Right lobe of liver (tissue), 4 donors: ENCODE results near the gene B4GALT1.

Source experiments
- POLR2A ChIP-seq: fragments of 450-650 bp; IDR thresholded peaks from one replicate; pipeline ENCODE4 v1.6.1; 2017; ENCODE audit warnings: antibody characterized with exemption, mild to moderate bottlenecking
- TF ChIP-seq, protein P1 (sequence below), 4 donors: fragments of 200-600 bp in 3 of 4; fragments of 450-650 bp in 1 of 4; IDR thresholded peaks; one replicate each; pipeline versions ENCODE4 v1.5.1 to v1.8.0; 2016 to 2022; ENCODE audit warnings: antibody characterized with exemption in 4 of 4, mild to moderate bottlenecking in 2 of 4
- donor health status: DM: no; HTN: no; CAD: no.
- donor health status: DM: no; HTN: no; CAD: no.
- donor health status: DM: no; HTN: yes; CAD: no.

DNA sequence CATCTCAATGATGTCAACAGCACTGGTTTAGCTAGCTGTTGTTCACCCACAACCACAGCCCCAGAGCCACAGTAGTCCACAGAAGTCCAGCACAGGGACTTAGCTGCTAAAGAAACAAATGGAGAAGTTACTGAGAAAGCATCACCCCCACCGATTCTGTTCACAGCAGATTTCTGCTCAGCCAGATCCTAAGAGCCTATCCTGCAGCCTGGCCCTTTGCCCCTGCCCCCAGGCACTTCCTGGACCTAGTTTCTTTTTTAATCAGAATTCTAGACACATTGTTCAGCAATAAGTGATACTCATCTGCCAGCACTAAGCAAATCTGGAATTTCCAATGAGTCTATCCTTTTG is 7.4 kb downstream of the B4GALT1 start:
- TF ChIP-seq, protein P1, sequence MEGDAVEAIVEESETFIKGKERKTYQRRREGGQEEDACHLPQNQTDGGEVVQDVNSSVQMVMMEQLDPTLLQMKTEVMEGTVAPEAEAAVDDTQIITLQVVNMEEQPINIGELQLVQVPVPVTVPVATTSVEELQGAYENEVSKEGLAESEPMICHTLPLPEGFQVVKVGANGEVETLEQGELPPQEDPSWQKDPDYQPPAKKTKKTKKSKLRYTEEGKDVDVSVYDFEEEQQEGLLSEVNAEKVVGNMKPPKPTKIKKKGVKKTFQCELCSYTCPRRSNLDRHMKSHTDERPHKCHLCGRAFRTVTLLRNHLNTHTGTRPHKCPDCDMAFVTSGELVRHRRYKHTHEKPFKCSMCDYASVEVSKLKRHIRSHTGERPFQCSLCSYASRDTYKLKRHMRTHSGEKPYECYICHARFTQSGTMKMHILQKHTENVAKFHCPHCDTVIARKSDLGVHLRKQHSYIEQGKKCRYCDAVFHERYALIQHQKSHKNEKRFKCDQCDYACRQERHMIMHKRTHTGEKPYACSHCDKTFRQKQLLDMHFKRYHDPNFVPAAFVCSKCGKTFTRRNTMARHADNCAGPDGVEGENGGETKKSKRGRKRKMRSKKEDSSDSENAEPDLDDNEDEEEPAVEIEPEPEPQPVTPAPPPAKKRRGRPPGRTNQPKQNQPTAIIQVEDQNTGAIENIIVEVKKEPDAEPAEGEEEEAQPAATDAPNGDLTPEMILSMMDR (IDR thresholded peaks at IDR 0.05): no peak
- TF ChIP-seq POLR2A: peak; percentile 42
